GM12878 (cell line): ENCODE results near the gene OGFOD3. TPM values are rescaled to one million over a fixed set of nuclear protein-coding genes. Genes with fewer than 3 reads are reported as not detected.

ENCODE experiments used
- ATAC-seq: fragments of 200-7000 bp; cut with Tn5 transposase; 3 replicates; pipeline ENCODE4 v1.9.1; 2020; ENCODE audit warnings: mild to moderate bottlenecking, moderate library complexity
- BruUV-seq: library from RNA; stranded (reverse); fragments of 400-500 nt; replicated peaks from 2 replicates; lab custom pipeline; 2021; lab: Mats Ljungman, UMichigan
- CTCF ChIA-PET: fragments of 300-600 bp; sonication (Branson Sonifier 250); formaldehyde crosslinking; extraction: SDS; loops from one replicate; lab custom pipeline; 2021; ENCODE audit warnings: inconsistent platforms; lab: Yijun Ruan, JAX
- POLR2A ChIA-PET: fragments of 350-600 bp; formaldehyde crosslinking; extraction: SDS; loops from one replicate; lab custom pipeline; 2021; ENCODE audit warnings: inconsistent platforms; lab: Charles Lee
- RAD21 ChIA-PET: fragments of 300-600 bp; sonication (Branson Sonifier 250); formaldehyde crosslinking; loops from one replicate; lab custom pipeline; 2023; ENCODE audit warnings: antibody characterized with exemption; ENCODE audit not compliant: unreplicated experiment; lab: Charles Lee
- SMC1A ChIA-PET: fragments of 300-600 bp; sonication (Branson Sonifier 250); formaldehyde crosslinking; loops from one replicate; lab custom pipeline; 2023; ENCODE audit not compliant: unreplicated experiment, uncharacterized antibody; lab: Charles Lee
- DNase-seq: peaks from one replicate; pipeline ENCODE4 v3.0.0-alpha.2; 2011; ENCODE audit warnings: low read depth, low spot score
- FAIRE-seq: peaks from 3 replicates; lab custom pipeline; 2011; peaks lifted over from hg19 to GRCh38; lab: Jason Lieb, UNC
- H2AFZ ChIP-seq: 2 replicates; pipeline ENCODE4 v1.6.0; 2011; ENCODE audit warnings: low read depth, low read length, control low read depth; ENCODE audit not compliant: control insufficient read depth
- H3K27ac ChIP-seq: 2 replicates; pipeline ENCODE4 v1.5.1; 2011; ENCODE audit warnings: control low read depth; ENCODE audit not compliant: control insufficient read depth, insufficient read depth
- H3K27me3 ChIP-seq, 2 experiments: replicated peaks in 1 of 2; 2 replicates each; pipeline versions ENCODE4 v1.6.0 to v1.6.1; 2011; ENCODE audit warnings: low read length in 1 of 2; ENCODE audit not compliant: control insufficient read depth in 2 of 2, insufficient read depth in 2 of 2
- H3K36me3 ChIP-seq, 2 experiments: 2 replicates each; pipeline ENCODE4 v1.5.1; 2011; ENCODE audit warnings: low read length in 1 of 2; ENCODE audit not compliant: control insufficient read depth in 2 of 2, insufficient read depth in 2 of 2
- H3K4me1 ChIP-seq: 2 replicates; pipeline ENCODE4 v1.6.1; 2011; ENCODE audit warnings: mild to moderate bottlenecking, low read length, moderate library complexity, mixed read lengths; ENCODE audit not compliant: control insufficient read depth, insufficient read depth
- H3K4me2 ChIP-seq: 2 replicates; pipeline ENCODE4 v1.6.0; 2011; ENCODE audit warnings: control low read depth; ENCODE audit not compliant: control insufficient read depth, insufficient read depth
- H3K4me3 ChIP-seq: fragments of 200-600 bp; sonication (generic); 2 replicates; pipeline ENCODE4 v1.5.1; 2016
- H3K79me2 ChIP-seq: 2 replicates; pipeline ENCODE4 v1.6.0; 2011; ENCODE audit warnings: low read length; ENCODE audit not compliant: control insufficient read depth, insufficient read depth
- H3K9ac ChIP-seq: 2 replicates; pipeline ENCODE4 v1.8.0; 2011; ENCODE audit warnings: low read length, control low read depth, mixed read lengths; ENCODE audit not compliant: control insufficient read depth, insufficient read depth
- H3K9me3 ChIP-seq: replicated peaks from 3 replicates; pipeline ENCODE4 v1.5.1; 2011; ENCODE audit warnings: mild to moderate bottlenecking, low read length; ENCODE audit not compliant: control insufficient read depth, insufficient read depth
- H4K20me1 ChIP-seq: 2 replicates; pipeline ENCODE4 v1.6.0; 2011; ENCODE audit not compliant: control insufficient read depth, insufficient read depth
- ATF3 ChIP-seq: IDR thresholded peaks from 2 replicates; pipeline ENCODE4 v1.6.1; 2011; ENCODE audit warnings: low read depth, mild to moderate bottlenecking, low read length, moderate library complexity, borderline replicate concordance; ENCODE audit errors: extremely low read depth
- PML ChIP-seq: IDR thresholded peaks from 2 replicates; pipeline ENCODE4 v1.6.1; 2012; ENCODE audit warnings: low read length, inconsistent platforms
- STAT3 ChIP-seq: IDR thresholded peaks from 2 replicates; pipeline ENCODE4 v1.6.1; 2011; ENCODE audit warnings: low read depth, low read length, improper control_type of control experiment
- TCF7 ChIP-seq: IDR thresholded peaks from 2 replicates; pipeline ENCODE4 v1.6.1; 2014; ENCODE audit warnings: antibody characterized with exemption, borderline replicate concordance
- WGBS: methylation state at CpG from one replicate; pipeline ENCODE4 v1.1.6; 2016; ENCODE audit warnings: low lambda C conversion rate; ENCODE audit not compliant: insufficient replicate concordance, insufficient coverage; ENCODE audit errors: missing lambda C conversion rate; 5-methylcytosine and 5-hydroxymethylcytosine counted together
- in situ Hi-C: fragments of 300-500 bp; cut with MboI; formaldehyde crosslinking; loops from 9 replicates; pipeline ENCODE4 v1.14.3; 2018; ENCODE audit warnings: mixed read lengths
- intact Hi-C: fragments of 100-400 bp; cut with micrococcal nuclease; formaldehyde crosslinking; loops from one replicate; pipeline ENCODE4 v1.14.2; 2022; ENCODE audit not compliant: unreplicated experiment
- polyA plus RNA-seq, 11 experiments: library from polyadenylated mRNA; depleted of rRNA in 4 of 11; unstranded in 6 of 11; stranded (reverse) in 5 of 11; fragments of >200 nt; fragmentation: Nextera tagmentation in 4 of 11; fragmentation: Illumina TruSeq in 1 of 11; extraction: Ambion mirVana in 4 of 11; extraction: Trizol in 1 of 11; gene quantifications; 1 replicate in 1 of 11; 2 replicates in 10 of 11; pipeline versions ENCODE4 v1.2.1 to v1.2.3, GENCODE V29; 2011 to 2016; ENCODE audit warnings: inconsistent platforms in 2 of 11, missing spikeins in 2 of 11, low read depth in 1 of 11
- total RNA-seq, 4 experiments: library from RNA; depleted of rRNA in 3 of 4; stranded (reverse); fragments of >200 nt in 3 of 4; fragmentation: Illumina TruSeq in 1 of 4; extraction: Trizol in 1 of 4; gene quantifications; 2 replicates each; pipeline versions ENCODE4 v1.2.1 to v1.2.3, GENCODE V29; 2013 to 2021
- TF ChIP-seq, protein P1 (sequence below), 3 experiments: IDR thresholded peaks in 2 of 3; conservative IDR thresholded peaks in 1 of 3; 2 replicates each; pipeline ENCODE4 v1.5.1; 2011; ENCODE audit warnings: low read depth in 3 of 3, low read length in 3 of 3, mild to moderate bottlenecking in 3 of 3, control low read depth in 2 of 3, moderate library complexity in 2 of 3, inconsistent platforms in 1 of 3, mixed read lengths in 1 of 3; ENCODE audit not compliant: control insufficient read depth in 2 of 3, insufficient read depth in 1 of 3; ENCODE audit errors: extremely low read depth in 1 of 3

OGFOD3 gene
- total and polyA plus RNA-seq, 10 of the 15 experiments (the other 5 are each of a cell fraction or from before 2014, with no cell fraction given), result 0.48 to 28.4 (median 18.3) TPM

DNA sequence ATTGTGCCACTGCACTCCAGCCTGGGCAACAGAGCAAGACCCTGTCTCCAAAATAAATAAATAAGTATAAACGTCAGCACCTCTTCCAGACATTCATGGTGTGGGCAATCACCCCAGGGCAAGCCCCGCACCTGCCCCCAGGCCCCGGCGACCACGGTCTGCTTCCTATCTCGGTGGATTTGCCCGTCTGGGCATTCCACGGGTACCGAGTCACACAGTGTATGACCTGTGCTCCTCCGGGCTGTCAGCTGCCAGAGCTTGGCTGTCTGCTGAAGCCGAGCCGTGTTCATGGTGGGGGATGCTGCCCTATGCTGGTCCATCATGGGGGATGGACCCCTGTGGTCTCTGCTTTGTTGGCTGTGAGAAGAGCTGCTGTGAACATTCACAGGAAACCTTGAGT, 16.7 kb upstream of the OGFOD3 start:
- no peak overlapping the region for H3K4me3 ChIP-seq
- intact Hi-C loops, result no loop called here
- no peak for ATAC-seq
- ChIA-PET RAD21 (no interaction called here), POLR2A (interaction anchor here (0.9 kb wide), 1 partner anchor 8 kb away, joined by 3 read pairs; no protein-coding TSS in a partner anchor), CTCF (interaction anchor here (1.6 to 2.2 kb wide), 2 partner anchors 10 to 12 kb away, joined by 5 to 7 read pairs; no protein-coding TSS in a partner anchor), SMC1A (no interaction called here)
- FAIRE-seq, result no peak
- H3K9ac ChIP-seq, result no peak overlapping the region
- TF ChIP-seq PML, result no peak
- TF ChIP-seq ATF3, result no peak
- no peak for TF ChIP-seq STAT3
- TF ChIP-seq TCF7, result no peak
- TF ChIP-seq, protein P1, sequence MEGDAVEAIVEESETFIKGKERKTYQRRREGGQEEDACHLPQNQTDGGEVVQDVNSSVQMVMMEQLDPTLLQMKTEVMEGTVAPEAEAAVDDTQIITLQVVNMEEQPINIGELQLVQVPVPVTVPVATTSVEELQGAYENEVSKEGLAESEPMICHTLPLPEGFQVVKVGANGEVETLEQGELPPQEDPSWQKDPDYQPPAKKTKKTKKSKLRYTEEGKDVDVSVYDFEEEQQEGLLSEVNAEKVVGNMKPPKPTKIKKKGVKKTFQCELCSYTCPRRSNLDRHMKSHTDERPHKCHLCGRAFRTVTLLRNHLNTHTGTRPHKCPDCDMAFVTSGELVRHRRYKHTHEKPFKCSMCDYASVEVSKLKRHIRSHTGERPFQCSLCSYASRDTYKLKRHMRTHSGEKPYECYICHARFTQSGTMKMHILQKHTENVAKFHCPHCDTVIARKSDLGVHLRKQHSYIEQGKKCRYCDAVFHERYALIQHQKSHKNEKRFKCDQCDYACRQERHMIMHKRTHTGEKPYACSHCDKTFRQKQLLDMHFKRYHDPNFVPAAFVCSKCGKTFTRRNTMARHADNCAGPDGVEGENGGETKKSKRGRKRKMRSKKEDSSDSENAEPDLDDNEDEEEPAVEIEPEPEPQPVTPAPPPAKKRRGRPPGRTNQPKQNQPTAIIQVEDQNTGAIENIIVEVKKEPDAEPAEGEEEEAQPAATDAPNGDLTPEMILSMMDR (IDR thresholded peaks at IDR 0.05 in 2 of 3, conservative IDR thresholded peaks at IDR 0.05 in 1 of 3; ENCODE audit: control insufficient read depth in 2 of 3, extremely low read depth in 1 of 3, insufficient read depth in 1 of 3, low read depth in 3 of 3, low read length in 3 of 3), result no peak
- no peaks in the 10 kb centered on the region for H4K20me1 ChIP-seq
- no peaks in the 10 kb centered on the region for H3K27me3 ChIP-seq
- peaks cover 3% of the 10 kb centered on the region for H3K4me1 ChIP-seq
- H3K36me3 ChIP-seq, result no peaks in the 10 kb centered on the region
- WGBS, result 71% methylated on average over 12 of the region's 12 CpGs
- no peaks in the 10 kb centered on the region for H3K79me2 ChIP-seq
- DNase-seq, result no peak
- no peaks in the 10 kb centered on the region for H3K9me3 ChIP-seq
- H2AFZ ChIP-seq, result no peak overlapping the region
- no TSS peak for BruUV-seq
- H3K4me2 ChIP-seq, result no peak overlapping the region
- in situ Hi-C loops, result no loop called here
- no peak overlapping the region for H3K27ac ChIP-seq
